Activated naive CD4-positive, alpha-beta T cell treated with anti-CD3 and anti-CD28 coated beads, Interleukin-2, amount 50 U/mL, for 16 hours (primary cell): ENCODE results near the gene FSHR.

ENCODE experiments used
- DNase-seq: peaks from one replicate; pipeline ENCODE4 v3.0.0-alpha.2; 2020

Gene FSHR

DNA sequence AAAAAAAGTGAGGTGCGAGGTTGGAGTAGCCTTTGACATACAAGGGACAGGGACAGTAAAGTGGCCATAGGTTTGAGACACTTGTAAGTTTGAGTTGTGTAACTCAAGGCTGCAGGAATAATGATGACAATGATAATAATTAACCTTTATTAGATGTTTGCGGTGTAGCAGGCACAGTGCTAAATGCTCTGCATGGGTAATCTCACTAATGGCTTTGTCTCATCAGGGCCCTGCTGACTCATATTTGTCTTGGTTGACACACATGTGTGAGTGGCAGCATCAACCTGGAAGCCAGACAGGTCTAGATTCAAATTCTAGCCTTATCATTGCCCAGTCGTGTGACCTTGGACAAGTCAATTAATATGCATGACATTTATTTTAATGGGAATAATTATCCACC is 126.2 kb downstream of the FSHR start:
- DNase-seq, result no peak

DNA sequence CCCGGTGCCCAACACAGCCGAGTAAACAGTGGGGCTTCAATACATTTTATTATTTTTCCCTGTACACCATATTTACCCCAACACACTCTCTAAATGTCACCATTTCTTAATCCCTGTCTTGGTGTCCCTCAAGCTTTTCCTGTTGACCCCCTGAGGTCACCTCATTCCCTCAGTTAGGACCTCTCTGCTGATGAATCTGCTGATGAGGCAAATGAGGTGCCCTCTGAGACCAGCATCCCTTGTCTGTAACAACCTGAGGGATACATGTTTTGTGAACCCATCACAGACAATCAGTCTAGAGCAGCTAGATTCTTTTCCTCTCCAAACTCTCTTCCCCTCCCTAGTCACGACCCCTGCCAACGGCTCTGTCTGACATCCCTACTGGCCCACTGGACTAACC is 127.6 kb downstream of the FSHR start:
- DNase-seq, result no peak

GRCh38 chr2:49021271-49021670 is 133.0 kb downstream of the FSHR start:
- DNase-seq, result no peak

GRCh38 chr2:49005261-49005660 is 149.1 kb downstream of the FSHR start:
- no peak for DNase-seq

DNA sequence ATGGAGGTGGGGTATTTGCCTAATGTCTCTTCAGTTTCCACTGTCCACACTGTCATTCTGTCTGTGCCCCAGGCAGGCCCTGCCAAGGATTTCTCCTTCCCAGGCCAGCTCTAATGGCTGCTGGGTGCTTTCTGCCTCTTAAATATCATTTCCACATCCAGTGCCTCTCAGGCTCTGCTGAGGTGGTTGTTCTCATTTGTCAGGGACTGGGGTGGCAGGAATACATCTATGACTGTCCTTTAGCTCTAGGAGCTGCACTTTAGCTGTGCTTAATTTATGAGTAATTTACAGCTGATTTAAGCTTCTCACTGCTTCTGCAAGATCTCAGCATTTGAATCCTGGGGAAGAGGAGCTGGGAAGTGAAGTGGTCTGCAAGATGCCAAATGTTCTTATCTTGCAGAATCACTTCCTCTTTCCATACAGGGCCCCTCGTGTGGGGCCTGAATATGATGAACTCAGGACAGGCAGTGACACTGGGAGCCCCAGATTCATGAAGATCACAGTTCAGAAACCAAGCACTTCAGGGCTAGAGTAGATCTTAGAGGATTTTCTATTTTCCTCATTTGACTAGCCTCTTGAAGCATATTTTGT is 150.2 kb downstream of the FSHR start:
- DNase-seq, result no peak

GRCh38 chr2:49003201-49003600 is 151.1 kb downstream of the FSHR start:
- DNase-seq, result no peak

- no peak for DNase-seq
Observed at GRCh38 chr2:49002750-49003149, 151.6 kb downstream of the FSHR start.

DNA sequence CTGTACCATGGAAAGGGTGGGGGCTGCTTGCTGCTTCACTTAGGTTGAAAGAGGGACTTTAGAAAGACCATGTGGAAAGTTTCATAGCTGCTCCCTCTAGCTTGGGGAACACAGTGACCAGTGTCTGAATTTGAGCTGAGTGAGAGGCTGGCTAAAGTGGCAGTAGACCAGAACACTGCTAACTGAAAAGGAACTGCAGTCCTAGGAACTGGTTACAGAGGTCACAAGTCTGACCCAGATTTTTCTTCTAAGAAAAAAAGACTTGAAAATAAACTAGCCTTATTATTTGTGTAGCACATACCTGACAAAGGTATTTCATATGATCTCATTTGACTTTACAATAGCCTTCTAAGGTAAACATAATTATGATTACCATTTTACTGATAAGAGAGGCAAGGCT is 153.6 kb downstream of the FSHR start:
- no peak for DNase-seq

GRCh38 chr2:48998449-48998848 is 155.9 kb downstream of the FSHR start:
- DNase-seq, result no peak

GRCh38 chr2:48993576-48993975 is 160.7 kb downstream of the FSHR start:
- DNase-seq, result no peak

DNA sequence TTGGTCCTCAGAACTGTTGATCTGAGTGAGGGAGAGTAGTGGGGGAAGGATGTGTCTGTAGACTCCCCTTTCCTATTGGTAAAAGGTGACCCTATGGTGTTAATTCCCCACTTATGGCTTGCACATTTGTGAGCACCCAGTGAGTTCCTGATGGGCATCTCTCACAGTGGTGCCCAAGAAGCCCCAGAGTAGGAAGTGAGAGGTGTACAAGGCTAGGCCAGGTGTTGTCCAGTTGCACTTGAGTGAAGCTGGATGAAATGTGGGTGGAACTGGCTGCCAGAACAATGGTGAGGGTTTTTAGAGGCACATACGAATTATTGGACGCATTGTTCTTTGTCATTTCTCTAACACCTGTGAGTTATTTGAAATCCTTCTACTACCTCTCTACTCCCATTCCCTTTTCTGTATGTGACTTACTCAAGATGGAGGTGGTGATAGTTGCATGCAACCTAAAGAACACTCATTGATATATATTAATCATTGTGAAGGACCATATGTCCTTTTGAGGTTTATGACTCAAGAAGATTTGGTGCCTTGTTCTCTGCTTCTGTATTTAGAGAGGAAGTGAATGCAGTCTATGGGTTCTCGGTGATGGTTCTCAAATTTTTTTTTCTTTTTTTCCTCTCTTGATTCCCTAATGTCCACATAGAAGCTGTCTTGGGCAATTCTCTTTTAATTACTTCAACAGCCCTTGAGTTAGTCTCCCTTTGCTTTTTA is 162.7 kb downstream of the FSHR start:
- DNase-seq, result no peak

GRCh38 chr2:48984922-48985321 is 169.4 kb downstream of the FSHR start:
- DNase-seq, result no peak

GRCh38 chr2:48983551-48983950 is 170.8 kb downstream of the FSHR start:
- DNase-seq, result no peak

DNA sequence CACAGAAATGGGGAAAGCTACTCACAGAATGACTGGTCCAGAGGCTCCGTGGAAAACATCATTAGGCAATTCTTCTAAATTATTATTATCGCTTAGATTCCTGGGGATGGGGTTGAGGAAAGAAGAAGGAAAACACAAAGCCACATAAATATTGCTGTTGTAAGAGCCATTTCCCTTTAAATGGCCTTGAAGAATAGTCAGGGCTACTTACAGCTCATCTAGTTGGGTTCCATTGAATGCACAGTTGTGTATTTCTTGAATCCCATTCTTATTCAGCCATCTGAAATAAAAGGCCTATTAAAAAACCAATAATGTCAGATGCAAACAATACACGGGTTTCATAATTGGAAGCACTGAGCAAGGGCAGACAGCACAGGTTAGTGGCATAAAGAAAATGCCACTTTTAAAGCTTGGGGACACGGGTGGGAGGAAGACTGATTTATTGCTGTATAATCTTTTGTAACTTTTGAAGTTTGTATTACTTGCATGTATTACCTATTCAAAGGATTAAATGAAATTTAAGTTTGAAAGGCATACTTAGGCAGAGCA is 171.4 kb downstream of the FSHR start:
- no peak for DNase-seq

DNA sequence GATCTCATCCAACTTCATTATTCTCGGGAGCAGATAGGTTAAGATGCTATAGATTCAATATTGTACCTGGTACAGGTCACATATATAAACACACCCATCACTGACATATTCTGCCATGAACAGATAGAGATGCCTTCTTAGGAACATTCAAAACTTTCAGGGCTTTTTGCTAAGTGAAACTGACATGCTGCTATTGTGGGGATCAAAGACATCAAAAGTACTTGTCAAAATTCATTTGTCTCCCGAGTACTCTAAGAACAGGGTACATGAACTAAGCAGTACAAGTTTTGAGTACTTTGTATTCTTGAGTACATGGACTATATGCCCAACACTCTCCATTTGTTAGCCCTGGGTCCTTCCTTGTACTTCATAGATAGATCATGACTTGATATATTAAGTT is 173.5 kb downstream of the FSHR start:
- DNase-seq, result no peak

DNA sequence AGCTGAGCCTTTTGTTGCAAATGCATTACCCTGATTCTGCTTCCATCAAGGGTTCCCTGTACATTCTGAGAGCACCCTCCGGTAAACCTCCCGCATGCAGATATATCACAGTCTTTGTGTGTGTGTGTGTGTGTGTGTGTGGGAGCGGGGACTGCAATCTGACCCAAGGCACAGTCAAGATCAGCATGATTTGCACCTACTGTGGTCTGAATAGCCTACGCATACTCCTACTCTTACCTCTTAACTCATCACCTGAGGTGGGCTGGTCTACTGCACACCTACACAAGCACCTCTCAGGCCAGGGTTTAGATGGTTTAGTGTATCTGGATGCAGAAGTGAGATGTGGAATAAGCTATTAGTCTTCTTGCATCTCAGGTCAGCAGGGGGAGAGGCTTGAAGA is 174.6 kb downstream of the FSHR start:
- DNase-seq, result no peak

- no peak for DNase-seq
Observed at GRCh38 chr2:48978131-48978530, 176.2 kb downstream of the FSHR start.

DNA sequence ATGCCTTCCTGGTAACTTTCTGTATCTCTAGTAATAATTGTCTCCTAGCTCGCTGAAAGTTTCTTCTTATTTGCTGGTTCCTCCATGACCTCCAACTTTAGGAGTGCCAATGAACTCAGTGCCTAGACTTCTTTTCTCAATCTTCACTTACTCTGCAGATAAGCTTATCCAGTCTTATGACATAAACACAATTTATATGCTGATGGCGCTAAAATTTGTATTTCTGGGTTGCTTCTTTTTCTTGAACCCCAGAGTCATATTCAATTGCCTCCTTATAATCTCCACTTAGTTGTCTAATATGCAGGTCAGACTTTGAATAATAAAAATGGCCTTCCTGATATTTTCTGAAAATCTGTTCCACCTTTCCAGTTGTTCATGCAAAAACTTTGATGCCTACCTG is 182.5 kb downstream of the FSHR start:
- DNase-seq, result no peak

DNA sequence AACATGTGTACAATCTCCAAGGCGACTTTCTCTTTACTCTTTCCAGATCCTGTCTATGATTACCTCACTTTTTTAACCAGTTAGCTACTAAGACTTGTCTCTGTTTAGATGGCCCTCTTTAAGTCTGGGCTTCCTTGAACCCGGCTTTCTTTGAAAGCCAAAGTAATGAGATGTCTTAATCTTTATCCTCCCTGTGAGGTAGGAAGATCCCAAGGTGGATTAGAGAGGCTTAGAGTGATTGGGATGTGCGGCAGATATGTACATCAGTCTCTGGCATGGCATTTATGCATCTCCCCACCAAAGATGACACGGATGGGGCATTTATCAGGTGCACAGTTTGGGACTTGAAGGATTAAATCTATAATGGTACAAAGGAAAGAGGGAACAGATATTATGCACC is 186.3 kb downstream of the FSHR start:
- no peak for DNase-seq

- no peak for DNase-seq
Observed at GRCh38 chr2:48965204-48965603, 189.1 kb downstream of the FSHR start.

GRCh38 chr2:48961009-48961408 is 193.3 kb downstream of the FSHR start:
- DNase-seq, result no peak

DNA sequence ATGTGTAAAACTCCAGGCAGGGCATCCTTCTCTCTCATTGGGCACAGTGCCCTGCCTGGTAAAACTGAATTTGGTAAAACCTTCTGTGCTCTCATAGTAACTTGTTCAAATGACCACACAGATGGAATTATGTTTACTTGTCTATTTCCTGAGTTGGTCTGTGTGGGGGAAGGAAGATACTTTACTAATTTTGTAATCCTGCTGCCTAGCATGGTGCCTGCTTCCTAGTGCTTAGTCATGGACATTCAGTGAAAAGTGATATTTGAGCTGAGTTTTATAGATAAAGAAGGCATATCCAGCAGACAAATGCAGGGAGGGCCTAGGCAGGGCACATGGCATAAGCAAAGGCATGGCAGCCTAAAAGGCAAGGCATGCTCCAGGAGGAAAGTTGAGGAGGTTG is 199.4 kb downstream of the FSHR start:
- DNase-seq, result no peak

GRCh38 chr2:48954311-48954710 is 200.0 kb downstream of the FSHR start:
- DNase-seq, result no peak

DNA sequence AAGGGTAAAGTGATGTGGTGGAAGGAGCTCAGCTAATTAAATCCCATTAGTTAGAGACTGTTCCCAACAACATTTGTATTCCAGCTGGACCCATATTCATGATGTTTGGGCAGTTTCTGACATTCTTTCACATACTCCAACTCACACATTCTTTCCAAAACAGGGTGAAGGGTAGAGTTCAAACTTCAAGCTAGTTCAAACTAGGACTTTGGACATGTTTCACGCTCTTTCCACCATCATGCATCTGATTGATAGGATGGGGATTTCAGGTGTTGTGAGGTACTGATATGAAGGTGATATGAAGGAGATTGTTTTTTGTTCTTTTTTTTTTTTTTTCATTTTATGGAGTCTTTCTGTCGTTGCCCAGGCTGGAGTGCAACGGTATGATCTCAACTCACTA is 201.7 kb downstream of the FSHR start:
- DNase-seq, result no peak

DNA sequence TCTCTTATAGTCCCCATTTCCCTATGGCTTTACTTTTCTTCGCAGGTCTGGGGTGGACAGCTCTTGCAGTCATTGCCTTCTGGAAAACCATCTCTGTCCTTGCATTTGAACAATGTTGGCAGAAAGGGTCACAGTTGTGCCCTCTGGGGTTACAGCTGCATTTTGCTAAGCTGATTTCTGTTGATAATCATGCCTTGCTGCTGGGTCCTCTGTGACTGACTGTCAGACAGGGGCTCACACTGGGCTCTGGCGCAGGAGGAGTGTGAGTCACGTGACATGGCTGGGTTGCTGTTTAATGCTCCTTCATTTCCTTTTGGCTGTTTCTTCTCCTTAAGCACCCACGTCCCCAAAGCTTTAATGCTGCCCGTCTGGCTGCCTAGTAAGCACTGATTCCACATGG is 202.2 kb downstream of the FSHR start:
- DNase-seq, result no peak
